Measurements from ENCODE around the gene WDFY2. TPM values are rescaled to one million over a fixed set of nuclear protein-coding genes. Genes with fewer than 3 reads are reported as not detected.

WDFY2 gene
- total and polyA plus RNA-seq, 4 donors = 3.4 to 10.5 (median 5.8) TPM

GRCh38 chr13:51683597-51683996 is 99.3 kb downstream of the WDFY2 start:
- Histone ChIP-seq H3K27me3 (ENCODE audit: control insufficient read depth in 4 of 4, insufficient read depth in 4 of 4, low read length in 3 of 4) (no peaks in the 10 kb centered on the region), H3K9ac (ENCODE audit: low read depth in 1 of 2, low read length in 2 of 2) (no peak overlapping the region), H3K27ac (ENCODE audit: low read depth in 1 of 2, low read length in 2 of 2) (no peak overlapping the region), H3K9me3 (ENCODE audit: control insufficient read depth in 4 of 4, low read length in 3 of 4) (no peaks in the 10 kb centered on the region), H3K36me3 (ENCODE audit: control insufficient read depth in 4 of 4, insufficient read depth in 3 of 4, low read depth in 1 of 4, low read length in 3 of 4) (peaks cover 0 to 3% (median 0%) of the 10 kb centered on the region in 4 donors), H3K4me1 (ENCODE audit: control insufficient read depth in 4 of 4, insufficient read depth in 4 of 4, low read length in 3 of 4) (no peaks in the 10 kb centered on the region), H3K4me3 (ENCODE audit: low read depth in 1 of 3, low read length in 3 of 3) (no peak overlapping the region)
- DNase-seq (ENCODE audit: low spot score) = no peak
- 100% methylated on average over 1 of the region's 1 CpG for WGBS
- TF ChIP-seq FOXA1 (IDR thresholded peaks at IDR 0.05) (no peak), REST (IDR thresholded peaks at IDR 0.05) (no peak), EGR1 (IDR thresholded peaks at IDR 0.05; ENCODE audit: low read depth in 2 of 2) (no peak), NR2F2 (IDR thresholded peaks at IDR 0.05) (no peak), SP1 (IDR thresholded peaks at IDR 0.05) (no peak), CTCF (IDR thresholded peaks at IDR 0.05; ENCODE audit: low read depth, low read length, missing input control) (no peak), YY1 (IDR thresholded peaks at IDR 0.05) (no peak), MAX (IDR thresholded peaks at IDR 0.05) (no peak), FOXA2 (IDR thresholded peaks at IDR 0.05) (no peak), HNF4A (conservative IDR thresholded peaks at IDR 0.05) (no peak), TAF1 (conservative IDR thresholded peaks at IDR 0.05) (no peak), ZBTB33 (IDR thresholded peaks at IDR 0.05) (no peak), RAD21 (IDR thresholded peaks at IDR 0.05) (no peak), JUND (IDR thresholded peaks at IDR 0.05) (no peak), HNF4G (IDR thresholded peaks at IDR 0.05) (no peak), GABPA (IDR thresholded peaks at IDR 0.05 in 1 of 2, conservative IDR thresholded peaks at IDR 0.05 in 1 of 2) (no peak), RXRA (IDR thresholded peaks at IDR 0.05) (no peak)

- no peak overlapping the region for H3K4me3 ChIP-seq (ENCODE audit: low read depth in 1 of 3, low read length in 3 of 3)
- H3K9me3 ChIP-seq (ENCODE audit: control insufficient read depth in 4 of 4, low read length in 3 of 4) = no peaks in the 10 kb centered on the region
- no peak for DNase-seq (ENCODE audit: low spot score)
- H3K36me3 ChIP-seq (ENCODE audit: control insufficient read depth in 4 of 4, insufficient read depth in 3 of 4, low read depth in 1 of 4, low read length in 3 of 4) = peaks cover 0 to 3% (median 0%) of the 10 kb centered on the region in 4 donors
- TF ChIP-seq JUND (IDR thresholded peaks at IDR 0.05) = no peak
- no peak for TF ChIP-seq GABPA (IDR thresholded peaks at IDR 0.05 in 1 of 2, conservative IDR thresholded peaks at IDR 0.05 in 1 of 2)
- no peak for TF ChIP-seq ATF3 (IDR thresholded peaks at IDR 0.05)
- TF ChIP-seq YY1 (IDR thresholded peaks at IDR 0.05) = no peak
- no peak for TF ChIP-seq FOXA2 (IDR thresholded peaks at IDR 0.05)
- no peak for TF ChIP-seq EGR1 (IDR thresholded peaks at IDR 0.05; ENCODE audit: low read depth in 2 of 2)
- no peak for TF ChIP-seq RAD21 (IDR thresholded peaks at IDR 0.05)
- no peak for TF ChIP-seq SP1 (IDR thresholded peaks at IDR 0.05)
- no peak for TF ChIP-seq MAX (IDR thresholded peaks at IDR 0.05)
- TF ChIP-seq TAF1 (conservative IDR thresholded peaks at IDR 0.05) = no peak
- TF ChIP-seq REST (IDR thresholded peaks at IDR 0.05) = no peak
- H3K4me1 ChIP-seq (ENCODE audit: control insufficient read depth in 4 of 4, insufficient read depth in 4 of 4, low read length in 3 of 4) = no peaks in the 10 kb centered on the region
- 91% methylated on average over 3 of the region's 3 CpGs for WGBS
- H3K27ac ChIP-seq (ENCODE audit: low read depth in 1 of 2, low read length in 2 of 2) = no peak overlapping the region
- no peaks in the 10 kb centered on the region for H3K27me3 ChIP-seq (ENCODE audit: control insufficient read depth in 4 of 4, insufficient read depth in 4 of 4, low read length in 3 of 4)
- H3K9ac ChIP-seq (ENCODE audit: low read depth in 1 of 2, low read length in 2 of 2) = no peak overlapping the region
These were observed 99.8 kb downstream of the WDFY2 start for GRCh38 chr13:51684076-51684475.
